GM23338 (cell line): ENCODE measurements around the gene PUM2. TPM values are rescaled to one million over a fixed set of nuclear protein-coding genes. Genes with fewer than 3 reads are reported as not detected.

Experiments used
- ATAC-seq: fragments of 200-7000 bp; cut with Tn5 transposase; 3 replicates; pipeline ENCODE4 v1.9.1; 2020
- DNase-seq: peaks from one replicate; pipeline ENCODE4 v3.0.0-alpha.2; 2015; ENCODE audit warnings: low spot score
- H2AFZ ChIP-seq: fragments of 200-600 bp; sonication (generic); 2 replicates; pipeline ENCODE4 v1.8.0; 2016; ENCODE audit warnings: antibody characterized with exemption, mild to moderate bottlenecking, moderate library complexity
- H3F3A ChIP-seq: fragments of 200-600 bp; sonication (generic); replicated peaks from 2 replicates; pipeline ENCODE4 v1.8.0; 2017; ENCODE audit warnings: antibody characterized with exemption, mixed run types, low read depth
- H3K27ac ChIP-seq: fragments of 200-600 bp; sonication (generic); 2 replicates; pipeline ENCODE4 v1.6.1; 2016; ENCODE audit warnings: low read depth
- H3K27me3 ChIP-seq: fragments of 200-600 bp; sonication (generic); 2 replicates; pipeline ENCODE4 v1.8.0; 2016; ENCODE audit warnings: mild to moderate bottlenecking, mixed run types, moderate library complexity; ENCODE audit not compliant: insufficient read depth
- H3K36me3 ChIP-seq: fragments of 200-600 bp; sonication (generic); 2 replicates; pipeline ENCODE4 v1.8.0; 2016; ENCODE audit warnings: mild to moderate bottlenecking; ENCODE audit not compliant: insufficient read depth
- H3K4me1 ChIP-seq: fragments of 200-600 bp; sonication (generic); 2 replicates; pipeline ENCODE4 v1.8.0; 2016; ENCODE audit warnings: mild to moderate bottlenecking, moderate library complexity; ENCODE audit not compliant: insufficient read depth
- H3K4me2 ChIP-seq: fragments of 200-600 bp; sonication (generic); 2 replicates; pipeline ENCODE4 v1.7.1; 2017; ENCODE audit warnings: mixed run types
- H3K4me3 ChIP-seq: fragments of 200-600 bp; sonication (generic); 2 replicates; pipeline ENCODE4 v1.6.1; 2016; ENCODE audit warnings: mixed run types
- H3K79me2 ChIP-seq: fragments of 200-600 bp; sonication (generic); replicated peaks from 2 replicates; pipeline ENCODE4 v1.8.0; 2017; ENCODE audit warnings: mild to moderate bottlenecking; ENCODE audit not compliant: insufficient read depth
- H3K9me2 ChIP-seq: fragments of 200-600 bp; sonication (generic); 2 replicates; pipeline ENCODE4 v1.8.0; 2017; ENCODE audit not compliant: insufficient read depth
- H4K20me1 ChIP-seq: fragments of 200-600 bp; sonication (generic); replicated peaks from 2 replicates; pipeline ENCODE4 v1.8.0; 2017; ENCODE audit warnings: mild to moderate bottlenecking; ENCODE audit not compliant: insufficient read depth
- H3K27ac Mint-ChIP-seq: 2 replicates; pipeline ENCODE4 v1.8.0; 2020; ENCODE audit warnings: inconsistent platforms, mild to moderate bottlenecking, moderate library complexity, mixed read lengths
- H3K27me3 Mint-ChIP-seq: 3 replicates; pipeline ENCODE4 v1.8.0; 2022; ENCODE audit warnings: low read depth, mild to moderate bottlenecking, moderate library complexity, mixed read lengths, inconsistent platforms; ENCODE audit not compliant: insufficient read depth, poor library complexity
- H3K36me3 Mint-ChIP-seq: 3 replicates; pipeline ENCODE4 v1.8.0; 2021; ENCODE audit warnings: low read depth, mild to moderate bottlenecking, inconsistent platforms, moderate library complexity, mixed read lengths
- H3K4me1 Mint-ChIP-seq: 3 replicates; pipeline ENCODE4 v1.8.0; 2020; ENCODE audit warnings: mild to moderate bottlenecking, inconsistent platforms, mixed read lengths
- H3K4me3 Mint-ChIP-seq: 3 replicates; pipeline ENCODE4 v1.8.0; 2021; ENCODE audit warnings: moderate library complexity, mild to moderate bottlenecking, inconsistent platforms, mixed read lengths
- H3K9me3 Mint-ChIP-seq: 3 replicates; pipeline ENCODE4 v1.8.0; 2020; ENCODE audit warnings: moderate library complexity, mild to moderate bottlenecking, inconsistent platforms, mixed read lengths
- CREB1 ChIP-seq: fragments of 250-450 bp; sonication (Bioruptor Pico); IDR thresholded peaks from 2 replicates; pipeline ENCODE4 v1.5.0; 2020; ENCODE audit warnings: low read depth, mild to moderate bottlenecking, moderate library complexity
- EZH2 ChIP-seq: fragments of 200-600 bp; sonication (generic); IDR thresholded peaks from one replicate; pipeline ENCODE4 v1.8.0; 2017; ENCODE audit warnings: antibody characterized with exemption, mild to moderate bottlenecking, low read depth; ENCODE audit not compliant: unreplicated experiment
- EZH2phosphoT487 ChIP-seq: fragments of 200-600 bp; sonication (generic); IDR thresholded peaks from one replicate; pipeline ENCODE4 v1.8.1; 2018; ENCODE audit warnings: antibody characterized with exemption; ENCODE audit not compliant: unreplicated experiment
- JUNB ChIP-seq: IDR thresholded peaks from one replicate; pipeline ENCODE4 v1.6.1; 2016; ENCODE audit warnings: antibody characterized with exemption; ENCODE audit not compliant: unreplicated experiment
- NANOG ChIP-seq: IDR thresholded peaks from 2 replicates; pipeline ENCODE4 v1.6.1; 2016; ENCODE audit warnings: antibody characterized with exemption, borderline replicate concordance
- POLR2AphosphoS5 ChIP-seq: IDR thresholded peaks from 2 replicates; pipeline ENCODE4 v1.6.1; 2016; ENCODE audit warnings: antibody characterized with exemption, low read depth
- STAT1 ChIP-seq: IDR thresholded peaks from one replicate; pipeline ENCODE4 v1.6.1; 2016; ENCODE audit warnings: antibody characterized with exemption; ENCODE audit not compliant: unreplicated experiment
- ZNF114 ChIP-seq: fragments of 250-450 bp; sonication (Bioruptor Pico); IDR thresholded peaks from 2 replicates; pipeline ENCODE4 v1.5.0; 2020; ENCODE audit warnings: mild to moderate bottlenecking, moderate library complexity
- ZNF331 ChIP-seq: fragments of 250-450 bp; sonication (Bioruptor Pico); IDR thresholded peaks from 2 replicates; pipeline ENCODE4 v1.5.0; 2020; ENCODE audit warnings: low read depth, mild to moderate bottlenecking, moderate library complexity
- polyA plus RNA-seq: library from polyadenylated mRNA; unstranded; fragments of >200 nt; fragmentation: Nextera tagmentation; extraction: Ambion mirVana; gene quantifications from 2 replicates; pipeline ENCODE4 v1.2.1, GENCODE V29; 2016
- total RNA-seq: library from RNA; depleted of rRNA; stranded (reverse); fragments of >200 nt; shearing (Covaris generic); gene quantifications from 2 replicates; pipeline ENCODE4 v1.2.3, GENCODE V29; 2014
- TF ChIP-seq, protein P1 (sequence below), 2 experiments: fragments of 200-600 bp in 1 of 2; sonication (generic) in 1 of 2; conservative IDR thresholded peaks; 2 replicates each; pipeline versions ENCODE4 v1.5.1 to v1.6.1; 2016 to 2017; ENCODE audit warnings: antibody characterized with exemption in 2 of 2, low read depth in 2 of 2, mild to moderate bottlenecking in 2 of 2, moderate library complexity in 1 of 2
- TF ChIP-seq, protein P2 (sequence below): IDR thresholded peaks from 2 replicates; pipeline ENCODE4 v1.6.1; 2016; ENCODE audit warnings: antibody characterized with exemption
- TF ChIP-seq, protein P3 (sequence below): IDR thresholded peaks from one replicate; pipeline ENCODE4 v1.6.1; 2018; ENCODE audit warnings: antibody characterized with exemption; ENCODE audit not compliant: unreplicated experiment
- TF ChIP-seq, protein P4 (sequence below): fragments of 250-450 bp; sonication (Bioruptor Pico); IDR thresholded peaks from 2 replicates; pipeline ENCODE4 v1.5.0; 2020; ENCODE audit warnings: mild to moderate bottlenecking, moderate library complexity

Gene PUM2
- total and polyA plus RNA-seq, 2 experiments from 2014 or later: 29.9 to 94.1 TPM

DNA sequence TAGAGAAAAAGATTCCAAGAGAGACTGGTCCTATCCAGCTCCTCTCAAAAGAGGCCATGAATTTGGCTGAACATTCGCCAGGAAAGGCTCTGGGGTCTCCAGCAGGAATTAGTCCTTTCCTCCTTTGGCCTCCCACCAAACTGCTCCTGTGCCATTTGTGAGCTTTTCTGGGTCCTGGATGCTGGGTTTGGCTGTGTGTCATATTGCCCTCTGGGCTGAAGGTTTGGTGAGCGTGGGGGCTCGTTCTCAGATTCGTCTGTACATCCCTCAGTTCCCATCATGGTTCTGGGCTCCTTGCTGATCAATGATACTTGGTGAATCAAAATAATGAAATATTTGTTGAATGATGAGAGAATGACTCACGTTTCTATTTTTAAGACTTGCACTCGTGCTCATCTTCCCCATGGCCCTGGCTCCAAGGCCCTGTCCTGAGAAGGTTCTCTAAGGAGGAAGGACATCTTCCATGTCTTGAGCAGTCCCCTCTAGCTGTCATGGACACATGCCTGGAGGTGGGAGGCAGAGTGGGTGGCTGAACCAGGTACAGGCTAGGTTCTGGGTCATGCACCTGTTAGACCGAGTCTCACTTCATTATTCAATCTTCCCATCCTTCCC lies 48.4 kb upstream of the PUM2 start:
- DNase-seq: no peak
- no peaks in the 10 kb centered on the region for H4K20me1 ChIP-seq
- Mint-ChIP-seq H3K4me3 (no peak overlapping the region), H3K9me3 (no peaks in the 10 kb centered on the region), H3K27ac (no peak overlapping the region), H3K4me1 (no peaks in the 10 kb centered on the region), H3K27me3 (no peaks in the 10 kb centered on the region), H3K36me3 (no peaks in the 10 kb centered on the region)
- TF ChIP-seq, protein P1, sequence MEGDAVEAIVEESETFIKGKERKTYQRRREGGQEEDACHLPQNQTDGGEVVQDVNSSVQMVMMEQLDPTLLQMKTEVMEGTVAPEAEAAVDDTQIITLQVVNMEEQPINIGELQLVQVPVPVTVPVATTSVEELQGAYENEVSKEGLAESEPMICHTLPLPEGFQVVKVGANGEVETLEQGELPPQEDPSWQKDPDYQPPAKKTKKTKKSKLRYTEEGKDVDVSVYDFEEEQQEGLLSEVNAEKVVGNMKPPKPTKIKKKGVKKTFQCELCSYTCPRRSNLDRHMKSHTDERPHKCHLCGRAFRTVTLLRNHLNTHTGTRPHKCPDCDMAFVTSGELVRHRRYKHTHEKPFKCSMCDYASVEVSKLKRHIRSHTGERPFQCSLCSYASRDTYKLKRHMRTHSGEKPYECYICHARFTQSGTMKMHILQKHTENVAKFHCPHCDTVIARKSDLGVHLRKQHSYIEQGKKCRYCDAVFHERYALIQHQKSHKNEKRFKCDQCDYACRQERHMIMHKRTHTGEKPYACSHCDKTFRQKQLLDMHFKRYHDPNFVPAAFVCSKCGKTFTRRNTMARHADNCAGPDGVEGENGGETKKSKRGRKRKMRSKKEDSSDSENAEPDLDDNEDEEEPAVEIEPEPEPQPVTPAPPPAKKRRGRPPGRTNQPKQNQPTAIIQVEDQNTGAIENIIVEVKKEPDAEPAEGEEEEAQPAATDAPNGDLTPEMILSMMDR (conservative IDR thresholded peaks at IDR 0.05; ENCODE audit: low read depth in 2 of 2): no peak
- TF ChIP-seq ZNF114 (CRISPR knock-in tag) (no peak), CREB1 (CRISPR knock-in tag) (no peak), JUNB (no peak), EZH2phosphoT487 (no peak), ZNF331 (CRISPR knock-in tag) (no peak), POLR2AphosphoS5 (no peak), NANOG (no peak), STAT1 (no peak), EZH2 (no peak)
- TF ChIP-seq, protein P2, sequence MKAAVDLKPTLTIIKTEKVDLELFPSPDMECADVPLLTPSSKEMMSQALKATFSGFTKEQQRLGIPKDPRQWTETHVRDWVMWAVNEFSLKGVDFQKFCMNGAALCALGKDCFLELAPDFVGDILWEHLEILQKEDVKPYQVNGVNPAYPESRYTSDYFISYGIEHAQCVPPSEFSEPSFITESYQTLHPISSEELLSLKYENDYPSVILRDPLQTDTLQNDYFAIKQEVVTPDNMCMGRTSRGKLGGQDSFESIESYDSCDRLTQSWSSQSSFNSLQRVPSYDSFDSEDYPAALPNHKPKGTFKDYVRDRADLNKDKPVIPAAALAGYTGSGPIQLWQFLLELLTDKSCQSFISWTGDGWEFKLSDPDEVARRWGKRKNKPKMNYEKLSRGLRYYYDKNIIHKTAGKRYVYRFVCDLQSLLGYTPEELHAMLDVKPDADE: no peak
- TF ChIP-seq, protein P3, sequence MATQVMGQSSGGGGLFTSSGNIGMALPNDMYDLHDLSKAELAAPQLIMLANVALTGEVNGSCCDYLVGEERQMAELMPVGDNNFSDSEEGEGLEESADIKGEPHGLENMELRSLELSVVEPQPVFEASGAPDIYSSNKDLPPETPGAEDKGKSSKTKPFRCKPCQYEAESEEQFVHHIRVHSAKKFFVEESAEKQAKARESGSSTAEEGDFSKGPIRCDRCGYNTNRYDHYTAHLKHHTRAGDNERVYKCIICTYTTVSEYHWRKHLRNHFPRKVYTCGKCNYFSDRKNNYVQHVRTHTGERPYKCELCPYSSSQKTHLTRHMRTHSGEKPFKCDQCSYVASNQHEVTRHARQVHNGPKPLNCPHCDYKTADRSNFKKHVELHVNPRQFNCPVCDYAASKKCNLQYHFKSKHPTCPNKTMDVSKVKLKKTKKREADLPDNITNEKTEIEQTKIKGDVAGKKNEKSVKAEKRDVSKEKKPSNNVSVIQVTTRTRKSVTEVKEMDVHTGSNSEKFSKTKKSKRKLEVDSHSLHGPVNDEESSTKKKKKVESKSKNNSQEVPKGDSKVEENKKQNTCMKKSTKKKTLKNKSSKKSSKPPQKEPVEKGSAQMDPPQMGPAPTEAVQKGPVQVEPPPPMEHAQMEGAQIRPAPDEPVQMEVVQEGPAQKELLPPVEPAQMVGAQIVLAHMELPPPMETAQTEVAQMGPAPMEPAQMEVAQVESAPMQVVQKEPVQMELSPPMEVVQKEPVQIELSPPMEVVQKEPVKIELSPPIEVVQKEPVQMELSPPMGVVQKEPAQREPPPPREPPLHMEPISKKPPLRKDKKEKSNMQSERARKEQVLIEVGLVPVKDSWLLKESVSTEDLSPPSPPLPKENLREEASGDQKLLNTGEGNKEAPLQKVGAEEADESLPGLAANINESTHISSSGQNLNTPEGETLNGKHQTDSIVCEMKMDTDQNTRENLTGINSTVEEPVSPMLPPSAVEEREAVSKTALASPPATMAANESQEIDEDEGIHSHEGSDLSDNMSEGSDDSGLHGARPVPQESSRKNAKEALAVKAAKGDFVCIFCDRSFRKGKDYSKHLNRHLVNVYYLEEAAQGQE: no peak
- TF ChIP-seq, protein P4, sequence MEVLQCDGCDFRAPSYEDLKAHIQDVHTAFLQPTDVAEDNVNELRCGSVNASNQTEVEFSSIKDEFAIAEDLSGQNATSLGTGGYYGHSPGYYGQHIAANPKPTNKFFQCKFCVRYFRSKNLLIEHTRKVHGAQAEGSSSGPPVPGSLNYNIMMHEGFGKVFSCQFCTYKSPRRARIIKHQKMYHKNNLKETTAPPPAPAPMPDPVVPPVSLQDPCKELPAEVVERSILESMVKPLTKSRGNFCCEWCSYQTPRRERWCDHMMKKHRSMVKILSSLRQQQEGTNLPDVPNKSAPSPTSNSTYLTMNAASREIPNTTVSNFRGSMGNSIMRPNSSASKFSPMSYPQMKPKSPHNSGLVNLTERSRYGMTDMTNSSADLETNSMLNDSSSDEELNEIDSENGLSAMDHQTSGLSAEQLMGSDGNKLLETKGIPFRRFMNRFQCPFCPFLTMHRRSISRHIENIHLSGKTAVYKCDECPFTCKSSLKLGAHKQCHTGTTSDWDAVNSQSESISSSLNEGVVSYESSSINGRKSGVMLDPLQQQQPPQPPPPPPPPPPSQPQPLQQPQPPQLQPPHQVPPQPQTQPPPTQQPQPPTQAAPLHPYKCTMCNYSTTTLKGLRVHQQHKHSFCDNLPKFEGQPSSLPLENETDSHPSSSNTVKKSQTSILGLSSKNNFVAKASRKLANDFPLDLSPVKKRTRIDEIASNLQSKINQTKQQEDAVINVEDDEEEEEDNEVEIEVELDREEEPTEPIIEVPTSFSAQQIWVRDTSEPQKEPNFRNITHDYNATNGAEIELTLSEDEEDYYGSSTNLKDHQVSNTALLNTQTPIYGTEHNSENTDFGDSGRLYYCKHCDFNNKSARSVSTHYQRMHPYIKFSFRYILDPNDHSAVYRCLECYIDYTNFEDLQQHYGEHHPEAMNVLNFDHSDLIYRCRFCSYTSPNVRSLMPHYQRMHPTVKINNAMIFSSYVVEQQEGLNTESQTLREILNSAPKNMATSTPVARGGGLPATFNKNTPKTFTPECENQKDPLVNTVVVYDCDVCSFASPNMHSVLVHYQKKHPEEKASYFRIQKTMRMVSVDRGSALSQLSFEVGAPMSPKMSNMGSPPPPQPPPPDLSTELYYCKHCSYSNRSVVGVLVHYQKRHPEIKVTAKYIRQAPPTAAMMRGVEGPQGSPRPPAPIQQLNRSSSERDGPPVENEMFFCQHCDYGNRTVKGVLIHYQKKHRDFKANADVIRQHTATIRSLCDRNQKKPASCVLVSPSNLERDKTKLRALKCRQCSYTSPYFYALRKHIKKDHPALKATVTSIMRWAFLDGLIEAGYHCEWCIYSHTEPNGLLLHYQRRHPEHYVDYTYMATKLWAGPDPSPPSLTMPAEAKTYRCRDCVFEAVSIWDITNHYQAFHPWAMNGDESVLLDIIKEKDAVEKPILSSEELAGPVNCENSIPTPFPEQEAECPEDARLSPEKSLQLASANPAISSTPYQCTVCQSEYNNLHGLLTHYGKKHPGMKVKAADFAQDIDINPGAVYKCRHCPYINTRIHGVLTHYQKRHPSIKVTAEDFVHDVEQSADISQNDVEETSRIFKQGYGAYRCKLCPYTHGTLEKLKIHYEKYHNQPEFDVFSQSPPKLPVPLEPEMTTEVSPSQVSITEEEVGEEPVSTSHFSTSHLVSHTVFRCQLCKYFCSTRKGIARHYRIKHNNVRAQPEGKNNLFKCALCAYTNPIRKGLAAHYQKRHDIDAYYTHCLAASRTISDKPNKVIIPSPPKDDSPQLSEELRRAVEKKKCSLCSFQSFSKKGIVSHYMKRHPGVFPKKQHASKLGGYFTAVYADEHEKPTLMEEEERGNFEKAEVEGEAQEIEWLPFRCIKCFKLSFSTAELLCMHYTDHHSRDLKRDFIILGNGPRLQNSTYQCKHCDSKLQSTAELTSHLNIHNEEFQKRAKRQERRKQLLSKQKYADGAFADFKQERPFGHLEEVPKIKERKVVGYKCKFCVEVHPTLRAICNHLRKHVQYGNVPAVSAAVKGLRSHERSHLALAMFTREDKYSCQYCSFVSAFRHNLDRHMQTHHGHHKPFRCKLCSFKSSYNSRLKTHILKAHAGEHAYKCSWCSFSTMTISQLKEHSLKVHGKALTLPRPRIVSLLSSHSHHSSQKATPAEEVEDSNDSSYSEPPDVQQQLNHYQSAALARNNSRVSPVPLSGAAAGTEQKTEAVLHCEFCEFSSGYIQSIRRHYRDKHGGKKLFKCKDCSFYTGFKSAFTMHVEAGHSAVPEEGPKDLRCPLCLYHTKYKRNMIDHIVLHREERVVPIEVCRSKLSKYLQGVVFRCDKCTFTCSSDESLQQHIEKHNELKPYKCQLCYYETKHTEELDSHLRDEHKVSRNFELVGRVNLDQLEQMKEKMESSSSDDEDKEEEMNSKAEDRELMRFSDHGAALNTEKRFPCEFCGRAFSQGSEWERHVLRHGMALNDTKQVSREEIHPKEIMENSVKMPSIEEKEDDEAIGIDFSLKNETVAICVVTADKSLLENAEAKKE: no peak
- no peak overlapping the region for H2AFZ ChIP-seq
- H3K4me3 ChIP-seq: no peak overlapping the region
- no peaks in the 10 kb centered on the region for H3K27me3 ChIP-seq
- H3K4me1 ChIP-seq: no peaks in the 10 kb centered on the region
- H3K79me2 ChIP-seq: no peaks in the 10 kb centered on the region
- ATAC-seq: no peak
- no peak overlapping the region for H3K4me2 ChIP-seq
- no peak overlapping the region for H3K27ac ChIP-seq
- H3F3A ChIP-seq: no peaks in the 10 kb centered on the region
- H3K9me2 ChIP-seq: no peaks in the 10 kb centered on the region
- H3K36me3 ChIP-seq: no peaks in the 10 kb centered on the region
